Epithelial cell of esophagus (primary cell): ENCODE measurements around the gene AP1G2.

ENCODE experiments used
- DNase-seq: peaks from one replicate; pipeline ENCODE4 v3.0.0; 2010; ENCODE audit warnings: low read depth
- H3K4me3 ChIP-seq: 2 replicates; pipeline ENCODE4 v1.5.1; 2011; ENCODE audit warnings: mild to moderate bottlenecking, low read length, control low read depth
- CTCF ChIP-seq: IDR thresholded peaks from 2 replicates; pipeline ENCODE4 v1.5.1; 2011; ENCODE audit warnings: low read depth, mild to moderate bottlenecking, low read length, control low read depth, inconsistent platforms; ENCODE audit not compliant: insufficient read depth; ENCODE audit errors: missing control alignments

AP1G2 gene

DNA sequence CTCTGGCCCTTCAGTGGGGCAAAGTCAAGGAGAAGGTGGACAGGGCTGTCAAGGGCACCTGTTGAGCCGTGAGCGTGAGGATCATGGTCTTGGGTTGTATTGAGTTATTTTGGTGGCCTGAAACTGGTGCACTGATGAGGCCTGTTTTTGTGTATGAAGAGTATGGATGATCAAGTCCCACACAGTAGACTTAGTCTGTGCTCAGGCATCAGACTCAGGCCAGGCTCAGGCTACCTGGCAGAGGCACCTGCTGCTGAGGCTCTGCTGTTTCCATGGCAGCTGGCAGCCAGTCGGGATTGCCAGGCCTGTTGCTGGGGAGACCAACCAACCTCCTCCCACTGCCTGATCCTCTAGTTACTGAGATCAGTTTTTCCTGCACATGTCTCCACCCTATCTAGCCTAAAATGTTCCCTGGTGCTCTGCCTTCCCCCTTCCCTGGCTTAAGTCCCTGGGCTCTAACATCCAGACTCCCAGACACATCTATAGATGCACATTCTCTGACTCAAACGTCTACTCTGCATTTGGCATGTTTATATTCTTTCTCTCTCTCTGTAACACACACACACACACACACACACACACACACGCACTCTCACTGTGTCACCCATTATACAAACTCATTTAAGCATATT is 5.9 kb upstream of the AP1G2 start:
- no peak for TF ChIP-seq CTCF
- H3K4me3 ChIP-seq, result no peak overlapping the region
- no peak for DNase-seq

- no peak for DNase-seq
- no peak for TF ChIP-seq CTCF
- H3K4me3 ChIP-seq, result no peak overlapping the region
Observed at GRCh38 chr14:23572836-23573235, 5.2 kb upstream of the AP1G2 start.

- H3K4me3 ChIP-seq, result no peak overlapping the region
- no peak for DNase-seq
- TF ChIP-seq CTCF, result no peak
Observed at GRCh38 chr14:23572524-23572828, 4.9 kb upstream of the AP1G2 start.

- no peak for DNase-seq
- no peak for TF ChIP-seq CTCF
Observed at GRCh38 chr14:23571701-23572523, 4.3 kb upstream of the AP1G2 start.

GRCh38 chr14:23570806-23571483 is 3.4 kb upstream of the AP1G2 start:
- no peak for TF ChIP-seq CTCF
- H3K4me3 ChIP-seq, result no peak overlapping the region
- DNase-seq, result no peak

More at GRCh38 chr14:23571701-23572523, 4.3 kb upstream of the AP1G2 start:
- no peak overlapping the region for H3K4me3 ChIP-seq

DNA sequence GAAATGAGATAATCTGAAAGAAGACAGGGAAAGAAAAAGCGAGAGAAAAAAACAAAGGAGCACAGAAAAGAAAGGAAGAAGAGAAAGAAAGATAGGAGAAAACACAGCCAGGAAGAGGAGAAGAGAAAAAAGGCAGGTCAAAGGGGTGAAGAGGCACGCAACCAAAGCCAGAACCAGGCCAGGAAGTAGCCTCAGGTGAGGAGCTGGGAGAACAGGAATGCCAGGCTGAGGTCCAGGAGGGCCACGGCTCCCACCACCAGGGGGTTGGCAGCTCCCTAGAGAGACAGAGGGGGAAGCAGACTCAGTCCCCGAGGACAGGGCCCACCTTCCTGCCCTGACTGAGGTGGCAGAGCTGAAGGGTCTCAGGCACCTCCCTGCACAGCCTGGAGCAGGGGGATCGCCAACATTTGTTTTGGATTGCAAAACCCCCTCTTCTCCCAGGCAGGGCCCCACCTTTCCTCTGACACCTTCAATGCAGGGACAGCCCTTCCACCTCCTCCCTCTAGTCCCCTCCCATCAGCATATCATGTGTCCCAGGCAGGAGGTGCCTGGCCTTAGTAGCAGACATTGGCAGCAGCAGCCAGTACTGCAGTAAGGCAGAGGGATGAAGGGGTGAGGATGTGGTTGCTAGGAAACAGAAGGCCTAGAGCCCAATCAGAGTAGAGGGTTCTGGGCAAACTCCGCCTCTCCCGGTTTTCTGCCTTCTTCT is 2.0 kb upstream of the AP1G2 start:
- no peak overlapping the region for H3K4me3 ChIP-seq
- peak; percentile 66 for DNase-seq
- peak; percentile 18 for TF ChIP-seq CTCF
